Colonic mucosa (tissue), 4 donors: ENCODE results near the gene DPH3. TPM values are rescaled to one million over a fixed set of nuclear protein-coding genes. Genes with fewer than 3 reads are reported as not detected.

Experiments
- DNase-seq: peaks from one replicate; pipeline ENCODE4 v3.0.0-alpha.2; 2020
- H3K27ac ChIP-seq: fragments of 200-600 bp; one replicate; pipeline ENCODE4 v1.8.0; 2021
- H3K27me3 ChIP-seq: fragments of 200-600 bp; one replicate; pipeline ENCODE4 v1.8.0; 2021
- H3K36me3 ChIP-seq: fragments of 200-600 bp; one replicate; pipeline ENCODE4 v1.8.0; 2021
- H3K4me1 ChIP-seq: fragments of 200-600 bp; one replicate; pipeline ENCODE4 v1.8.0; 2021; ENCODE audit warnings: mild to moderate bottlenecking
- H3K4me3 ChIP-seq: fragments of 200-600 bp; one replicate; pipeline ENCODE4 v1.8.0; 2021
- H3K9ac ChIP-seq, 2 donors: one replicate each; pipeline ENCODE4 v1.7.0; 2013; ENCODE audit warnings: control low read depth in 2 of 2, low read depth in 2 of 2, low read length in 2 of 2
- H3K9me3 ChIP-seq: fragments of 200-600 bp; one replicate; pipeline ENCODE4 v1.8.0; 2021
- intact Hi-C: fragments of 100-400 bp; cut with DNase I; formaldehyde crosslinking; loops from one replicate; pipeline ENCODE4 v1.14.1; 2022
- total RNA-seq, 2 donors: library from RNA; stranded (reverse); fragmentation: NEBNext Ultra II Directional in 1 of 2; extraction: Animal tissue kit (Norgen Biotek cat#: 25700) in 1 of 2; gene quantifications; one replicate each; pipeline ENCODE4 v1.2.1, GENCODE V29; 2021
- TF ChIP-seq, protein P1 (sequence below): fragments of 200-600 bp; IDR thresholded peaks from one replicate; pipeline ENCODE4 v1.8.0; 2022; ENCODE audit warnings: antibody characterized with exemption, mild to moderate bottlenecking
- donor health status: healthy.
- donor health status: DM: no; HTN: no; CAD: no.
- donor health status: DM: no; HTN: no; CAD: no.

Gene DPH3
- total RNA-seq, 2 donors from 2014 or later, result 15.4 to 23.4 TPM

DNA sequence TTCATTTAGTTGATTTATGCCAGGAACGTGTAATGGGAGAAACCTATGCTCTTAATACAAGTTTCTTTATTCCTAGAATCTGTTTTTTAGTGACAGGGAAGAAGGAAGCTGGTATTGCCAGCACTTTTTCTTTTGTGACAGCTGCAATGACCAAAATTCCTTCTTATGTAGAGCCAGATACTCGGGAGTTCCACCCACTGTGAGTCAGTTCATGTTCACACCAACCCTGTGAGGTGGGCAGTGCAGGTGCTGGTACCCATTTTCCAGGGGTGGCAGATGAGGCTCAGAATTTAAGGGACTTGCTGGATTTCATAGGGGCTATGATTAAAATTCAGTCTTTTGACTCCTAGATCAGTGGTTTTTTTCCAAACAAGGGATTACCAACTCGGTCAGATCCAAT is 35.0 kb upstream of the DPH3 start:
- no peak for DNase-seq
- H3K27me3 ChIP-seq, result no peaks in the 10 kb centered on the region
- H3K36me3 ChIP-seq, result no peaks in the 10 kb centered on the region
- H3K27ac ChIP-seq, result no peak overlapping the region
- H3K9me3 ChIP-seq, result no peaks in the 10 kb centered on the region
- no peaks in the 10 kb centered on the region for H3K4me1 ChIP-seq
- intact Hi-C loops, result no loop called here
- no peak overlapping the region for H3K9ac ChIP-seq
- TF ChIP-seq, protein P1, sequence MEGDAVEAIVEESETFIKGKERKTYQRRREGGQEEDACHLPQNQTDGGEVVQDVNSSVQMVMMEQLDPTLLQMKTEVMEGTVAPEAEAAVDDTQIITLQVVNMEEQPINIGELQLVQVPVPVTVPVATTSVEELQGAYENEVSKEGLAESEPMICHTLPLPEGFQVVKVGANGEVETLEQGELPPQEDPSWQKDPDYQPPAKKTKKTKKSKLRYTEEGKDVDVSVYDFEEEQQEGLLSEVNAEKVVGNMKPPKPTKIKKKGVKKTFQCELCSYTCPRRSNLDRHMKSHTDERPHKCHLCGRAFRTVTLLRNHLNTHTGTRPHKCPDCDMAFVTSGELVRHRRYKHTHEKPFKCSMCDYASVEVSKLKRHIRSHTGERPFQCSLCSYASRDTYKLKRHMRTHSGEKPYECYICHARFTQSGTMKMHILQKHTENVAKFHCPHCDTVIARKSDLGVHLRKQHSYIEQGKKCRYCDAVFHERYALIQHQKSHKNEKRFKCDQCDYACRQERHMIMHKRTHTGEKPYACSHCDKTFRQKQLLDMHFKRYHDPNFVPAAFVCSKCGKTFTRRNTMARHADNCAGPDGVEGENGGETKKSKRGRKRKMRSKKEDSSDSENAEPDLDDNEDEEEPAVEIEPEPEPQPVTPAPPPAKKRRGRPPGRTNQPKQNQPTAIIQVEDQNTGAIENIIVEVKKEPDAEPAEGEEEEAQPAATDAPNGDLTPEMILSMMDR, result no peak
- no peak overlapping the region for H3K4me3 ChIP-seq

GRCh38 chr3:16298891-16299290 is 34.1 kb upstream of the DPH3 start:
- H3K27me3 ChIP-seq, result no peaks in the 10 kb centered on the region
- no peaks in the 10 kb centered on the region for H3K9me3 ChIP-seq
- H3K4me1 ChIP-seq, result no peaks in the 10 kb centered on the region
- H3K9ac ChIP-seq, result no peak overlapping the region
- H3K27ac ChIP-seq, result no peak overlapping the region
- H3K4me3 ChIP-seq, result no peak overlapping the region
- intact Hi-C loops, result no loop called here
- TF ChIP-seq, protein P1, result no peak
- no peaks in the 10 kb centered on the region for H3K36me3 ChIP-seq
- DNase-seq, result no peak

DNA sequence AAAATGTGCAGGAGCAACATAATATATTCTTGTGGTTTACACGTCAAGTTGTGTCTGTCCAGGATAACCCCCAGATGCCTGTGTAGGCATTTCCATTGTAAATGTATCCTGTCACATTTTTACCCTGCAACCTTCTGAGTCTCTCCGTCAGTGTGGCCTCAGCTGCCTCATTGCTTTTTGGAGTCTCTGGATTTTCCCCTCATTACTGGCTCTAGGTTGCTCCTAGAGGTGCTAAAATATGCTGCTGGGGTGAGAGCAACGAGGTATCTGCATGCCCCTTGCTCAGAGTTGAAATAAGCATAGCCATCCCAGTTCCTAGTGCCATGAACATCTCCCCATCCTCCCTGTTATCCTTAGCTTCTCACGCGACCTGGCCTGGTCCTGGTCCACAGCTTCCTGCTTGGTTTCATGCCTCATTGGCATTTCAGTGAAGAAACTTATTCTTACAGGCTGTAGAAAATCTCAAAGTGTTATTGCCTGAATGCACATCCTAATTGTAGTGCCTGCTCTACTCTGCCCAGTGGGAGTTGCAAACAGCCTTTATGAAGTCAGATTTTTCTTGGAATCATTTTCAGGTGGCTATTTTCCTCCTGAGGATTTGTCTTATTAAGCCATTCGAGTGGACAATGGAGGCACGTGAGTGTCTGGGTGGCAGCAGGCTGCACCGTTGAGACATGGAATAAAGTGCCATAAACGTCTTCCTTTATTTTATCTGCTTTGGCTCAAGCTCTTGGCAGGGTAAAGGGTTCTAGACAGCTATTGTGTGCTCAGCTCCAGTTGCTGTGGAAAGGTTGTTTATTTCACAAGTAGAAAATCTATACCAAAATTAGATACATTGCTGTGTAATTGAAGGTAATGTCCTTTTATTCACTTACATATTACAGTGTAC is 33.5 kb upstream of the DPH3 start:
- no peak for DNase-seq
- Histone ChIP-seq H3K27me3 (no peaks in the 10 kb centered on the region), H3K9me3 (no peaks in the 10 kb centered on the region), H3K27ac (no peak overlapping the region), H3K9ac (no peak overlapping the region), H3K36me3 (no peaks in the 10 kb centered on the region), H3K4me1 (no peaks in the 10 kb centered on the region), H3K4me3 (no peak overlapping the region)
- intact Hi-C loops, result no loop called here
- TF ChIP-seq, protein P1, result no peak

- H3K36me3 ChIP-seq, result no peaks in the 10 kb centered on the region
- TF ChIP-seq, protein P1, result no peak
- no peak overlapping the region for H3K9ac ChIP-seq
- no peak overlapping the region for H3K4me3 ChIP-seq
- no peaks in the 10 kb centered on the region for H3K9me3 ChIP-seq
- H3K27me3 ChIP-seq, result no peaks in the 10 kb centered on the region
- no peak overlapping the region for H3K27ac ChIP-seq
- intact Hi-C loops, result no loop called here
- DNase-seq, result no peak
- H3K4me1 ChIP-seq, result no peaks in the 10 kb centered on the region
Measured at GRCh38 chr3:16295298-16295890, 30.7 kb upstream of the DPH3 start.

DNA sequence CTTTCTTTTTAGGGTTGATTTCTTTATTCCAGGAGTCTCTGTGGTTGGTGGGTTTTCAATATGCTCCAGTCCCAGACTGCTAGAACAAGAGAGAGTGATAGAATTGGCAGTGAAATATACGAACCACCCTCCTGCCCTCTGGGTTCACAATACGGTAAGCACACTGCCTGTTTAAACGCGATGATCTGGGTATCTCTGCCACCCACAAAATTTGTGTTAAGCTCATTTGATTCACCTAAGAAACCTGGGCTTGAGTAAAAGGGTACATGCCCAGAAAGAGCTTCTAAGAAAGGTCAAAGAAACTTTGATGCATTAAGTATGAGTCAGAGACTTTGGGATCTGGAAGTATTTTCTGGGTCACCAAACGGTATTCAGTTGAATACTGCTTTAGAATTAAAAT is 30.1 kb upstream of the DPH3 start:
- Histone ChIP-seq H3K27ac (no peak overlapping the region), H3K4me1 (no peaks in the 10 kb centered on the region), H3K27me3 (no peaks in the 10 kb centered on the region), H3K36me3 (no peaks in the 10 kb centered on the region), H3K9ac (no peak overlapping the region), H3K4me3 (no peak overlapping the region), H3K9me3 (no peaks in the 10 kb centered on the region)
- TF ChIP-seq, protein P1, result no peak
- intact Hi-C loops, result no loop called here
- DNase-seq, result no peak
